WTC11 (cell line): ENCODE measurements around the gene LENEP. TPM values are rescaled to one million over a fixed set of nuclear protein-coding genes. Genes with fewer than 3 reads are reported as not detected.

Experiments used
- ATAC-seq: fragments of 200-7000 bp; cut with Tn5 transposase; 2 replicates; pipeline ENCODE4 v1.10.0; 2021; ENCODE audit warnings: mild to moderate bottlenecking, moderate library complexity
- CTCF ChIA-PET: fragments of 300-600 bp; sonication (Branson Sonifier 250); formaldehyde crosslinking; loops from one replicate; lab custom pipeline; 2021; ENCODE audit warnings: antibody characterized with exemption; lab: Charles Lee
- POLR2A ChIA-PET: fragments of 350-600 bp; sonication (Branson Sonifier 250); formaldehyde crosslinking; loops from one replicate; lab custom pipeline; 2021; ENCODE audit warnings: antibody characterized with exemption; lab: Charles Lee
- DNase-seq: peaks from one replicate; pipeline ENCODE4 v3.0.0; 2021; ENCODE audit warnings: low spot score
- H3K27ac Mint-ChIP-seq: 2 replicates; pipeline ENCODE4 v1.8.0; 2021; ENCODE audit warnings: mixed read lengths
- H3K27me3 Mint-ChIP-seq: 2 replicates; pipeline ENCODE4 v1.8.0; 2021; ENCODE audit warnings: low read depth, mild to moderate bottlenecking, moderate library complexity, mixed read lengths
- H3K36me3 Mint-ChIP-seq: 2 replicates; pipeline ENCODE4 v1.8.0; 2021; ENCODE audit warnings: mixed read lengths
- H3K4me1 Mint-ChIP-seq: 2 replicates; pipeline ENCODE4 v1.8.0; 2022; ENCODE audit warnings: mixed read lengths
- H3K4me3 Mint-ChIP-seq: 2 replicates; pipeline ENCODE4 v1.8.0; 2021; ENCODE audit warnings: mild to moderate bottlenecking, moderate library complexity, mixed read lengths
- H3K9me3 Mint-ChIP-seq: 2 replicates; pipeline ENCODE4 v1.8.0; 2021; ENCODE audit warnings: mixed read lengths
- ATF1 ChIP-seq: sonication (generic); formaldehyde crosslinking; IDR thresholded peaks from 2 replicates; pipeline ENCODE4 v1.8.1; 2023; ENCODE audit warnings: mild to moderate bottlenecking, moderate library complexity, missing genetic modification reagents
- CBFB ChIP-seq: sonication (generic); formaldehyde crosslinking; IDR thresholded peaks from 2 replicates; pipeline ENCODE4 v1.8.1; 2022; ENCODE audit warnings: mild to moderate bottlenecking, low read depth, missing genetic modification reagents
- ETV6 ChIP-seq: sonication (generic); formaldehyde crosslinking; IDR thresholded peaks from 2 replicates; pipeline ENCODE4 v1.8.1; 2022; ENCODE audit warnings: mild to moderate bottlenecking, missing genetic modification reagents
- GABPB1 ChIP-seq: sonication (generic); formaldehyde crosslinking; IDR thresholded peaks from 2 replicates; pipeline ENCODE4 v1.8.1; 2023; ENCODE audit warnings: mild to moderate bottlenecking, missing genetic modification reagents
- JUN ChIP-seq: sonication (generic); formaldehyde crosslinking; IDR thresholded peaks from 2 replicates; pipeline ENCODE4 v1.8.0; 2023; ENCODE audit warnings: mild to moderate bottlenecking, missing genetic modification reagents
- MXD4 ChIP-seq: fragments of 250-450 bp; sonication (Bioruptor Pico); IDR thresholded peaks from 2 replicates; pipeline ENCODE4 v1.8.0; 2021; ENCODE audit warnings: mild to moderate bottlenecking, moderate library complexity, borderline replicate concordance
- MYBL2 ChIP-seq: sonication (generic); formaldehyde crosslinking; IDR thresholded peaks from 2 replicates; pipeline ENCODE4 v1.8.1; 2023; ENCODE audit warnings: mild to moderate bottlenecking, moderate library complexity, missing genetic modification reagents
- NFE2L1 ChIP-seq: sonication (generic); formaldehyde crosslinking; IDR thresholded peaks from 2 replicates; pipeline ENCODE4 v1.8.1; 2023; ENCODE audit warnings: missing genetic modification reagents
- PRRX2 ChIP-seq: fragments of 250-450 bp; sonication (Bioruptor Pico); IDR thresholded peaks from 2 replicates; pipeline ENCODE4 v1.8.0; 2021; ENCODE audit warnings: mild to moderate bottlenecking
- RELA ChIP-seq: sonication (generic); formaldehyde crosslinking; IDR thresholded peaks from 2 replicates; pipeline ENCODE4 v1.8.1; 2022; ENCODE audit warnings: missing genetic modification reagents, mild to moderate bottlenecking, borderline replicate concordance
- TEAD1 ChIP-seq: sonication (generic); formaldehyde crosslinking; IDR thresholded peaks from 2 replicates; pipeline ENCODE4 v1.8.0; 2022; ENCODE audit warnings: mild to moderate bottlenecking, missing genetic modification reagents
- TP53 ChIP-seq: sonication (generic); formaldehyde crosslinking; IDR thresholded peaks from 2 replicates; pipeline ENCODE4 v1.8.1; 2023; ENCODE audit warnings: mild to moderate bottlenecking, missing genetic modification reagents
- ZNF138 ChIP-seq: sonication (generic); formaldehyde crosslinking; conservative IDR thresholded peaks from 2 replicates; pipeline ENCODE4 v1.8.1; 2022; ENCODE audit warnings: mild to moderate bottlenecking, moderate library complexity, missing genetic modification reagents
- ZNF219 ChIP-seq: sonication (generic); formaldehyde crosslinking; IDR thresholded peaks from 2 replicates; pipeline ENCODE4 v1.8.0; 2023; ENCODE audit warnings: missing genetic modification reagents, mild to moderate bottlenecking, borderline replicate concordance
- ZNF263 ChIP-seq: sonication (generic); formaldehyde crosslinking; IDR thresholded peaks from 2 replicates; pipeline ENCODE4 v1.8.1; 2022; ENCODE audit warnings: low read depth, mild to moderate bottlenecking, moderate library complexity, missing genetic modification reagents
- ZNF317 ChIP-seq: sonication (generic); formaldehyde crosslinking; IDR thresholded peaks from 2 replicates; pipeline ENCODE4 v1.8.1; 2023; ENCODE audit warnings: low read depth, mild to moderate bottlenecking, moderate library complexity, missing genetic modification reagents, borderline replicate concordance
- ZNF416 ChIP-seq: fragments of 250-450 bp; sonication (Bioruptor Pico); IDR thresholded peaks from 2 replicates; pipeline ENCODE4 v1.9.0; 2021; ENCODE audit warnings: mild to moderate bottlenecking, inconsistent platforms
- total RNA-seq: library from RNA; stranded (reverse); gene quantifications from 3 replicates; pipeline ENCODE4 v1.2.3, GENCODE V29; 2021
- TF ChIP-seq, protein P1 (sequence below): fragments of 250-450 bp; sonication (Bioruptor Pico); IDR thresholded peaks from 2 replicates; pipeline ENCODE4 v1.9.0; 2021; ENCODE audit warnings: mild to moderate bottlenecking
- TF ChIP-seq, protein P2 (sequence below): sonication (generic); formaldehyde crosslinking; IDR thresholded peaks from 2 replicates; pipeline ENCODE4 v1.8.1; 2023; ENCODE audit warnings: mild to moderate bottlenecking, missing genetic modification reagents, moderate library complexity
- TF ChIP-seq, protein P3 (sequence below): fragments of 250-450 bp; sonication (Bioruptor Pico); IDR thresholded peaks from 2 replicates; pipeline ENCODE4 v1.8.0; 2021; ENCODE audit warnings: mild to moderate bottlenecking
- TF ChIP-seq, protein P4 (sequence below): sonication (generic); formaldehyde crosslinking; conservative IDR thresholded peaks from 2 replicates; pipeline ENCODE4 v1.8.1; 2022; ENCODE audit warnings: mild to moderate bottlenecking, missing genetic modification reagents
- TF ChIP-seq, protein P5 (sequence below): sonication (generic); formaldehyde crosslinking; IDR thresholded peaks from 2 replicates; pipeline ENCODE4 v1.8.0; 2022; ENCODE audit warnings: mild to moderate bottlenecking, missing genetic modification reagents
- TF ChIP-seq, protein P6 (sequence below): sonication (generic); formaldehyde crosslinking; IDR thresholded peaks from 2 replicates; pipeline ENCODE4 v1.8.0; 2023; ENCODE audit warnings: missing genetic modification reagents, mild to moderate bottlenecking, borderline replicate concordance

The LENEP gene
- total RNA-seq, 1 experiment from 2014 or later, result 1.2 TPM

DNA sequence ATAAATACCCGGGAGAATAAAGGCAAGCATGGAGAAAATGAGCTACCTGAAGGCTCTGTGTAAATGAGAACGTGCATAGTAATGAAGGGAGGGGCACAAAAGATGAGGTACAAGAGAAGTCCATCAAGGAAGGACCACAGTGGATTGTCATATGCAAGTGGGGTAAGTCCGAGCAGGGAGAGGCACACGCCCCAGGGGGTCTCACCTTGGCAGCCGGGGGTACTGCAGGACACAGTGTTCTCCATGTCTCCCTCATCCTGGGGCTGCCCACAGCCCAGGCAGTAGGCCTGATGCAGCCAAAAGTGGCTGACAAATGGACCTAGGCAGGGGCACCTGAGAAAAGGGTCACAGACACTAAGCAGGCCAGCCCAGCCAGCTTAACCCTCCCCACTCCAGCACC lies 30.2 kb downstream of the LENEP start (continued):
- TF ChIP-seq ETV6 (CRISPR knock-in tag), result no peak
- no peak for TF ChIP-seq ZNF138 (CRISPR knock-in tag)
- no peak for TF ChIP-seq CBFB
- no peak for TF ChIP-seq TP53
- TF ChIP-seq, protein P1, sequence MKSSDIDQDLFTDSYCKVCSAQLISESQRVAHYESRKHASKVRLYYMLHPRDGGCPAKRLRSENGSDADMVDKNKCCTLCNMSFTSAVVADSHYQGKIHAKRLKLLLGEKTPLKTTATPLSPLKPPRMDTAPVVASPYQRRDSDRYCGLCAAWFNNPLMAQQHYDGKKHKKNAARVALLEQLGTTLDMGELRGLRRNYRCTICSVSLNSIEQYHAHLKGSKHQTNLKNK, result no peak
- TF ChIP-seq MXD4 (CRISPR knock-in tag), result no peak
- TF ChIP-seq ATF1, result no peak
- no peak for TF ChIP-seq ZNF219
- no peak for TF ChIP-seq GABPB1 (CRISPR knock-in tag)

DNA sequence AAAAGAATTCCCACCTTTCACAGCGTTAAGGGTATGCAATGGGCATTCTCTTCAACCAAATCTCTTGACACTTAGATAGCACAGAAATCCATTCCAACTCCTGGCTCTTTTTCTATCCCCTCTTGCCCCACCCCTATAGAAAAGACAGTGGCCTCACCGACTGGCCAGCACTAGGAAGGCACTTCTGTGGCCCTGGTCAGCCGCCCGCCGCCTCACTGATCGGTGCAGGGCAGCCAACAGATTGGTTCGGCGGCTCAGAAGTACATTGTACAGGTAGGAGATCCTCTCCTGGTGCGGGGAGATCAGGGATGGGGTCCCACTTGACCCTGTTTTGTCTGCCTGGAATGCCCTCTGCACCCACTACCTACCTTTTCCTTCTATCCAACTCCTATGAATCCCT lies 30.9 kb downstream of the LENEP start:
- CTCF ChIA-PET, result interaction anchor here (1.6 to 1.9 kb wide), 2 partner anchors 25 to 37 kb away, joined by 3 to 8 read pairs; no protein-coding TSS in a partner anchor
- Mint-ChIP-seq H3K36me3 (no peaks in the 10 kb centered on the region), H3K27ac (no peak overlapping the region)
- TF ChIP-seq NFE2L1 (CRISPR knock-in tag), result no peak
- TF ChIP-seq, protein P2, sequence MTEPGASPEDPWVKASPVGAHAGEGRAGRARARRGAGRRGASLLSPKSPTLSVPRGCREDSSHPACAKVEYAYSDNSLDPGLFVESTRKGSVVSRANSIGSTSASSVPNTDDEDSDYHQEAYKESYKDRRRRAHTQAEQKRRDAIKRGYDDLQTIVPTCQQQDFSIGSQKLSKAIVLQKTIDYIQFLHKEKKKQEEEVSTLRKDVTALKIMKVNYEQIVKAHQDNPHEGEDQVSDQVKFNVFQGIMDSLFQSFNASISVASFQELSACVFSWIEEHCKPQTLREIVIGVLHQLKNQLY (CRISPR knock-in tag), result no peak
- TF ChIP-seq, protein P3, sequence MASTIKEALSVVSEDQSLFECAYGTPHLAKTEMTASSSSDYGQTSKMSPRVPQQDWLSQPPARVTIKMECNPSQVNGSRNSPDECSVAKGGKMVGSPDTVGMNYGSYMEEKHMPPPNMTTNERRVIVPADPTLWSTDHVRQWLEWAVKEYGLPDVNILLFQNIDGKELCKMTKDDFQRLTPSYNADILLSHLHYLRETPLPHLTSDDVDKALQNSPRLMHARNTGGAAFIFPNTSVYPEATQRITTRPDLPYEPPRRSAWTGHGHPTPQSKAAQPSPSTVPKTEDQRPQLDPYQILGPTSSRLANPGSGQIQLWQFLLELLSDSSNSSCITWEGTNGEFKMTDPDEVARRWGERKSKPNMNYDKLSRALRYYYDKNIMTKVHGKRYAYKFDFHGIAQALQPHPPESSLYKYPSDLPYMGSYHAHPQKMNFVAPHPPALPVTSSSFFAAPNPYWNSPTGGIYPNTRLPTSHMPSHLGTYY (CRISPR knock-in tag), result no peak
- no peak for TF ChIP-seq ZNF138 (CRISPR knock-in tag)
- TF ChIP-seq, all 79 proteins: peak for 0
- no peaks in the 10 kb centered on the region for H3K9me3 Mint-ChIP-seq
- POLR2A ChIA-PET, result no interaction called here
- H3K4me3 Mint-ChIP-seq, result no peak overlapping the region
- H3K27me3 Mint-ChIP-seq, result peaks cover 4% of the 10 kb centered on the region; the same call in 1 of the 2 replicates
- H3K4me1 Mint-ChIP-seq, result peaks cover 11% of the 10 kb centered on the region
- ATAC-seq (no peak), DNase-seq (no peak)

DNA sequence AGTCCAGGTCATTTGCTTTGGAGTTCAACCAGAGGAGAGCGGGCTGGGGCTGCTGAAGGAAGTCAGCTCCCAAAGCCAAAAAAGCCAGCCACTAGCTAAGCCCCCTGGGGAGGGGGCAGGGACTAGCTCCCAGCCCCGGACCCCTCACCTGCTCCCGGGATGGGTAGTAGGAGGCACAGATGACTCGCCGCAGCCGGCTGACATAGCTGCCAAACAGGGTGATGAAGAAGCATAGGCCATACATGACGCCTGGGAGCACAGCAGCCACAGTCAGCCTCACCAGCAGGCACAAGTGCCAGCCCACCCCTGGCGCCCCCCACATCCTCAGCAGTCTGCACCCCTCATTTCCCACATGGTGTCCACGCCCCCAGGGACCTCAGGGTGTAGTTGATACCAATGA lies 32.8 kb downstream of the LENEP start:
- CTCF ChIA-PET, result interaction anchor here (1.0 to 2.6 kb wide), 5 partner anchors 9 to 35 kb away, joined by 3 to 13 read pairs (median 7); partner anchors contain the start of gene ADAM15

More for the DNA sequence above, 32.8 kb downstream of the LENEP start:
- H3K27me3 Mint-ChIP-seq, result no peaks in the 10 kb centered on the region; the same call in 1 of the 2 replicates
- H3K36me3 Mint-ChIP-seq, result no peaks in the 10 kb centered on the region
- H3K27ac Mint-ChIP-seq, result no peak overlapping the region
- TF ChIP-seq, protein P4, sequence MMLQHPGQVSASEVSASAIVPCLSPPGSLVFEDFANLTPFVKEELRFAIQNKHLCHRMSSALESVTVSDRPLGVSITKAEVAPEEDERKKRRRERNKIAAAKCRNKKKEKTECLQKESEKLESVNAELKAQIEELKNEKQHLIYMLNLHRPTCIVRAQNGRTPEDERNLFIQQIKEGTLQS (CRISPR knock-in tag), result no peak
- TF ChIP-seq, protein P5, sequence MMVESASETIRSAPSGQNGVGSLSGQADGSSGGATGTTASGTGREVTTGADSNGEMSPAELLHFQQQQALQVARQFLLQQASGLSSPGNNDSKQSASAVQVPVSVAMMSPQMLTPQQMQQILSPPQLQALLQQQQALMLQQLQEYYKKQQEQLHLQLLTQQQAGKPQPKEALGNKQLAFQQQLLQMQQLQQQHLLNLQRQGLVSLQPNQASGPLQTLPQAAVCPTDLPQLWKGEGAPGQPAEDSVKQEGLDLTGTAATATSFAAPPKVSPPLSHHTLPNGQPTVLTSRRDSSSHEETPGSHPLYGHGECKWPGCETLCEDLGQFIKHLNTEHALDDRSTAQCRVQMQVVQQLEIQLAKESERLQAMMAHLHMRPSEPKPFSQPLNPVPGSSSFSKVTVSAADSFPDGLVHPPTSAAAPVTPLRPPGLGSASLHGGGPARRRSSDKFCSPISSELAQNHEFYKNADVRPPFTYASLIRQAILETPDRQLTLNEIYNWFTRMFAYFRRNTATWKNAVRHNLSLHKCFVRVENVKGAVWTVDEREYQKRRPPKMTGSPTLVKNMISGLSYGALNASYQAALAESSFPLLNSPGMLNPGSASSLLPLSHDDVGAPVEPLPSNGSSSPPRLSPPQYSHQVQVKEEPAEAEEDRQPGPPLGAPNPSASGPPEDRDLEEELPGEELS, result no peak
- no peak for TF ChIP-seq PRRX2 (CRISPR knock-in tag)
- TF ChIP-seq, protein P6, sequence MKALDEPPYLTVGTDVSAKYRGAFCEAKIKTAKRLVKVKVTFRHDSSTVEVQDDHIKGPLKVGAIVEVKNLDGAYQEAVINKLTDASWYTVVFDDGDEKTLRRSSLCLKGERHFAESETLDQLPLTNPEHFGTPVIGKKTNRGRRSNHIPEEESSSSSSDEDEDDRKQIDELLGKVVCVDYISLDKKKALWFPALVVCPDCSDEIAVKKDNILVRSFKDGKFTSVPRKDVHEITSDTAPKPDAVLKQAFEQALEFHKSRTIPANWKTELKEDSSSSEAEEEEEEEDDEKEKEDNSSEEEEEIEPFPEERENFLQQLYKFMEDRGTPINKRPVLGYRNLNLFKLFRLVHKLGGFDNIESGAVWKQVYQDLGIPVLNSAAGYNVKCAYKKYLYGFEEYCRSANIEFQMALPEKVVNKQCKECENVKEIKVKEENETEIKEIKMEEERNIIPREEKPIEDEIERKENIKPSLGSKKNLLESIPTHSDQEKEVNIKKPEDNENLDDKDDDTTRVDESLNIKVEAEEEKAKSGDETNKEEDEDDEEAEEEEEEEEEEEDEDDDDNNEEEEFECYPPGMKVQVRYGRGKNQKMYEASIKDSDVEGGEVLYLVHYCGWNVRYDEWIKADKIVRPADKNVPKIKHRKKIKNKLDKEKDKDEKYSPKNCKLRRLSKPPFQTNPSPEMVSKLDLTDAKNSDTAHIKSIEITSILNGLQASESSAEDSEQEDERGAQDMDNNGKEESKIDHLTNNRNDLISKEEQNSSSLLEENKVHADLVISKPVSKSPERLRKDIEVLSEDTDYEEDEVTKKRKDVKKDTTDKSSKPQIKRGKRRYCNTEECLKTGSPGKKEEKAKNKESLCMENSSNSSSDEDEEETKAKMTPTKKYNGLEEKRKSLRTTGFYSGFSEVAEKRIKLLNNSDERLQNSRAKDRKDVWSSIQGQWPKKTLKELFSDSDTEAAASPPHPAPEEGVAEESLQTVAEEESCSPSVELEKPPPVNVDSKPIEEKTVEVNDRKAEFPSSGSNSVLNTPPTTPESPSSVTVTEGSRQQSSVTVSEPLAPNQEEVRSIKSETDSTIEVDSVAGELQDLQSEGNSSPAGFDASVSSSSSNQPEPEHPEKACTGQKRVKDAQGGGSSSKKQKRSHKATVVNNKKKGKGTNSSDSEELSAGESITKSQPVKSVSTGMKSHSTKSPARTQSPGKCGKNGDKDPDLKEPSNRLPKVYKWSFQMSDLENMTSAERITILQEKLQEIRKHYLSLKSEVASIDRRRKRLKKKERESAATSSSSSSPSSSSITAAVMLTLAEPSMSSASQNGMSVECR, result no peak
- TF ChIP-seq, protein P2 (CRISPR knock-in tag), result no peak
- TF ChIP-seq ZNF317 (CRISPR knock-in tag), result no peak
- TF ChIP-seq ZNF263 (CRISPR knock-in tag), result no peak
- TF ChIP-seq TEAD1 (CRISPR knock-in tag), result no peak
- TF ChIP-seq ZNF416 (CRISPR knock-in tag), result no peak
- no peak for TF ChIP-seq RELA
- no peak for TF ChIP-seq CBFB
- TF ChIP-seq MYBL2 (CRISPR knock-in tag), result no peak
- no peak for TF ChIP-seq JUN (CRISPR knock-in tag)
- no peak for TF ChIP-seq GABPB1 (CRISPR knock-in tag)
- POLR2A ChIA-PET, result no interaction called here
- H3K4me3 Mint-ChIP-seq, result no peak overlapping the region
- H3K9me3 Mint-ChIP-seq, result no peaks in the 10 kb centered on the region
- no peak for ATAC-seq
- DNase-seq, result no peak
- peaks cover 3% of the 10 kb centered on the region; the same call in 1 of the 2 replicates for H3K4me1 Mint-ChIP-seq
